ENCODE measurements around the gene CHD3. TPM values are rescaled to one million over a fixed set of nuclear protein-coding genes. Genes with fewer than 3 reads are reported as not detected.
A peak's percentile ranks its signal among the peaks of the same experiment; 100 is the strongest.
"Not testable (repeated sequence)": the region's sequence is repeated elsewhere in the genome, so short reads cannot be mapped to it uniquely, and the experiment has no call there.

CHD3 gene
- total RNA-seq, 1 donor from 2014 or later, result 12.8 TPM

DNA sequence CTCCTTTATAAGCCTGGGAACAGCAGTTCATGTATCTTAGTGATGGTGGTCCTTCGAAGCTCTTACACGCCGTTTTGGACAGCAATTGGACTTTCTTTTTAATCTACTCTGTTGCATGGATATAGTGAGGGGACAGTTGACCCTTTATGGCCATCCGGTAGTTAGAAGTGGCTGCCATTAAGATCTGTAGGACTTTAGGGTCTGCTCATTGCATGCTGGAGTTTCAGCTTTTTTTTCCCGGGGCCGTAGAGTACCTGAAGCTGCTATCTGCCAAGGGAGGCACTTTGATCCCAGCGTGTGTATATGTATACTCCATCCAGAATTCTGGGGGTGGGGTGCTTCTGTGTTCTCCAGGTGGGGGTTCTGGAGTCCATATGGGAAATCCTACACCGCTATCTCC is 29.6 kb upstream of the CHD3 start:
- H3K4me3 Mint-ChIP-seq, result no peak overlapping the region
- no peaks in the 10 kb centered on the region for H3K9me3 Mint-ChIP-seq
- peaks cover 8% of the 10 kb centered on the region for H3K4me1 Mint-ChIP-seq
- peaks cover 31% of the 10 kb centered on the region for H3K4me1 ChIP-seq
- peak overlapping the region; percentile 74 for H3K4me3 ChIP-seq
- DNase-seq (ENCODE audit: low spot score), result no peak
- H3K4me2 ChIP-seq, result peak overlapping the region; percentile 94
- no peaks in the 10 kb centered on the region for H3K27me3 ChIP-seq
- H3F3A ChIP-seq (ENCODE audit: low read depth), result peaks cover 43% of the 10 kb centered on the region
- H3K9me3 ChIP-seq (ENCODE audit: low read depth), result no peaks in the 10 kb centered on the region
- H3K9ac ChIP-seq, result no peak overlapping the region
- peaks cover 30% of the 10 kb centered on the region for H4K20me1 ChIP-seq (ENCODE audit: low read depth)
- H3K27ac Mint-ChIP-seq, result no peak overlapping the region
- H3K27ac ChIP-seq, result no peak overlapping the region
- H3K27me3 Mint-ChIP-seq (ENCODE audit: insufficient read depth, low read depth), result peaks cover 3% of the 10 kb centered on the region
- H3K36me3 Mint-ChIP-seq, result peaks cover 3% of the 10 kb centered on the region
- no peak overlapping the region for H2AFZ ChIP-seq (replicated peaks)
- peaks cover 20% of the 10 kb centered on the region for H3K79me2 ChIP-seq (ENCODE audit: low read depth)
- TF ChIP-seq, protein P1, sequence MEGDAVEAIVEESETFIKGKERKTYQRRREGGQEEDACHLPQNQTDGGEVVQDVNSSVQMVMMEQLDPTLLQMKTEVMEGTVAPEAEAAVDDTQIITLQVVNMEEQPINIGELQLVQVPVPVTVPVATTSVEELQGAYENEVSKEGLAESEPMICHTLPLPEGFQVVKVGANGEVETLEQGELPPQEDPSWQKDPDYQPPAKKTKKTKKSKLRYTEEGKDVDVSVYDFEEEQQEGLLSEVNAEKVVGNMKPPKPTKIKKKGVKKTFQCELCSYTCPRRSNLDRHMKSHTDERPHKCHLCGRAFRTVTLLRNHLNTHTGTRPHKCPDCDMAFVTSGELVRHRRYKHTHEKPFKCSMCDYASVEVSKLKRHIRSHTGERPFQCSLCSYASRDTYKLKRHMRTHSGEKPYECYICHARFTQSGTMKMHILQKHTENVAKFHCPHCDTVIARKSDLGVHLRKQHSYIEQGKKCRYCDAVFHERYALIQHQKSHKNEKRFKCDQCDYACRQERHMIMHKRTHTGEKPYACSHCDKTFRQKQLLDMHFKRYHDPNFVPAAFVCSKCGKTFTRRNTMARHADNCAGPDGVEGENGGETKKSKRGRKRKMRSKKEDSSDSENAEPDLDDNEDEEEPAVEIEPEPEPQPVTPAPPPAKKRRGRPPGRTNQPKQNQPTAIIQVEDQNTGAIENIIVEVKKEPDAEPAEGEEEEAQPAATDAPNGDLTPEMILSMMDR (IDR thresholded peaks at IDR 0.05), result no peak
- H3K36me3 ChIP-seq, result no peaks in the 10 kb centered on the region

DNA sequence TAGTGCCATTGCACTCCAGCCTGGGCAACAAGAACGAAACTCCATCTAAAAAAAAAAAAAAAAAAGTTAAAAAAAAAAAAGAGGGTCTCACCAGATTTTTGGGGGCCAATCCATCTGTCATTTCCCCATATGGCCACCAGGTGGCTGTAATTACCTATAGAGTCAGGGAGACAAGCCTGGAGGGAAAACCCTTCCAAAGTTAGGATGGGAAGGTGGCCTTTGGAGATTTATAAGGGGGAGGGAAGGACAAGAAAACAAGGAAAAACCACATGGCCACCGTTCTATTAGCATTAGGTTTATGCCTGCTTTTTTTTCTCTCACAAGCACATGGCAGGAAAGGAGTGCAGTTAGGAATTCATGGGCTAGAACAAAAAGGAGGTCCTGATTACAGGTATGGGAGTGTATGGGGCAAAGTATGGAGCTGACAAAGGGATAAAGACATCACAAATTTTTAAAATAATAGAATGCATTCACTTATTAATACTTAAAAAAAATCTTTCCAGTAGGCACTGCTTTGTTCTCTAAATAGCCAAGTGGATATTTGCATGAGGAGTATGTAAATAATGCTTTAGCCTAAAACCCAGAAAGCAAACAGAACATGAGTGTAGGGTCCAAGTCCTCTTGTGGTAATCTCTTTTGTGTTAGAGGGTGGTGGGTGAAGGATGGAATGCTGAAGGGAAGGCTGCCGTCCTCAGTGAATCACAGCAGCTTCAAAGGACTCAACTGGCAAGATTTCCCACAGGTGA is 25.7 kb upstream of the CHD3 start:
- Histone ChIP-seq H4K20me1 (ENCODE audit: low read depth) (peaks cover 12% of the 10 kb centered on the region), H3K4me3 (no peak overlapping the region), H3K4me2 (no peak overlapping the region), H3F3A (ENCODE audit: low read depth) (peaks cover 13% of the 10 kb centered on the region), H3K79me2 (ENCODE audit: low read depth) (peaks cover 5% of the 10 kb centered on the region), H2AFZ (replicated peaks) (no peak overlapping the region), H3K36me3 (no peaks in the 10 kb centered on the region), H3K27ac (no peak overlapping the region), H3K4me1 (peaks cover 9% of the 10 kb centered on the region), H3K9ac (no peak overlapping the region), H3K27me3 (no peaks in the 10 kb centered on the region), H3K9me3 (ENCODE audit: low read depth) (no peaks in the 10 kb centered on the region)
- Mint-ChIP-seq H3K27me3 (ENCODE audit: insufficient read depth, low read depth) (peaks cover 2% of the 10 kb centered on the region), H3K27ac (no peak overlapping the region), H3K4me3 (peak overlapping the region; percentile 3), H3K36me3 (peaks cover 21% of the 10 kb centered on the region), H3K9me3 (no peaks in the 10 kb centered on the region), H3K4me1 (peaks cover 3% of the 10 kb centered on the region)
- no peak for TF ChIP-seq EZH2phosphoT487 (IDR thresholded peaks at IDR 0.05)
- TF ChIP-seq EZH2 (IDR thresholded peaks at IDR 0.05), result no peak
- TF ChIP-seq, protein P1 (IDR thresholded peaks at IDR 0.05), result peak; percentile 77
- DNase-seq (ENCODE audit: low spot score), result peak; percentile 82

- not testable (repeated sequence) for H2AFZ ChIP-seq (replicated peaks); H4K20me1 ChIP-seq (ENCODE audit: low read depth); H3K4me2 ChIP-seq; H3K27me3 ChIP-seq; H3K27me3 Mint-ChIP-seq (ENCODE audit: insufficient read depth, low read depth); H3K4me3 ChIP-seq; H3K4me3 Mint-ChIP-seq; H3K4me1 ChIP-seq; H3K36me3 ChIP-seq; H3F3A ChIP-seq (ENCODE audit: low read depth); H3K9me3 ChIP-seq (ENCODE audit: low read depth); H3K27ac ChIP-seq; H3K9ac ChIP-seq; H3K79me2 ChIP-seq (ENCODE audit: low read depth); H3K27ac Mint-ChIP-seq; DNase-seq (ENCODE audit: low spot score); H3K4me1 Mint-ChIP-seq; H3K9me3 Mint-ChIP-seq
- peaks cover 23% of the 10 kb centered on the region for H3K36me3 Mint-ChIP-seq
Observed at GRCh38 chr17:7864384-7864783, 24.2 kb upstream of the CHD3 start.

DNA sequence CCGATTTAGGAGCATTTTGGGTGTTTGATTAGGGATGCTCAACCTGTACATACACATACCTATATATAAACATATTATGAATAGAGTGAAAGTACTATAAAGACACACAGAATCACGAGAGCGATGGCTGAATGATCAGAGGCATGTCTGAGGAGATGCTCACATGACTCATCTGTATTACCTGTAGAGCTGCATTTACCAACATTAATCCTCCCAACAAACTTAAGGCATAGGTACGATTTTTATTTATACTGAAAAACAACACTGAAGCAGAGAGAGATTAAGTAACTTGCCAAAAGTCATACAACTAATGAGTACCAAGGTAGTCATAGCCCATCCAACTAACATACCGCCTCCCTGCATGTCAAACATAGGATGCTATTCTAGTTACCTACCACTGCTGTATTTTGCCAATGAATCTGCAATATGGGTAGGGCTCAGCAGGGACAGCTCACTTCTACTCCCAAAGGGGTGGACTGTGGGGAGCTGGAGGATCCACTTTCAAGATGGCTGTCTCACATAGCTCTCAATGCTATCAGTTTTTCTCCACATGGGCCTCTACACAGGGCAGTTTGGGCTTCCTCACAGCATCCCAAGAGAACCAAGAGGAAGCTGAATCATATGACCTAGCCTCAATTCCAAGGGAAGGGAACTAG is 23.5 kb upstream of the CHD3 start:
- Histone ChIP-seq H4K20me1 (ENCODE audit: low read depth) (peaks cover 5% of the 10 kb centered on the region), H3K36me3 (no peaks in the 10 kb centered on the region), H3K9ac (no peak overlapping the region), H3K27me3 (no peaks in the 10 kb centered on the region), H3K4me3 (no peak overlapping the region), H3K4me2 (no peak overlapping the region), H3K9me3 (ENCODE audit: low read depth) (no peaks in the 10 kb centered on the region), H3F3A (ENCODE audit: low read depth) (no peaks in the 10 kb centered on the region), H3K27ac (no peak overlapping the region), H2AFZ (replicated peaks) (no peak overlapping the region), H3K4me1 (no peaks in the 10 kb centered on the region), H3K79me2 (ENCODE audit: low read depth) (no peaks in the 10 kb centered on the region)
- Mint-ChIP-seq H3K27ac (no peak overlapping the region), H3K27me3 (ENCODE audit: insufficient read depth, low read depth) (peaks cover 2% of the 10 kb centered on the region), H3K4me1 (peaks cover 3% of the 10 kb centered on the region), H3K4me3 (no peak overlapping the region), H3K9me3 (no peaks in the 10 kb centered on the region), H3K36me3 (peaks cover 23% of the 10 kb centered on the region)
- DNase-seq (ENCODE audit: low spot score), result no peak
- TF ChIP-seq EZH2phosphoT487 (IDR thresholded peaks at IDR 0.05) (no peak), EZH2 (IDR thresholded peaks at IDR 0.05) (no peak)
- TF ChIP-seq, protein P1 (IDR thresholded peaks at IDR 0.05), result no peak
